Astrocyte of the hippocampus (primary cell): ENCODE data around the gene MMP23B.
"Not testable (repeated sequence)": the region's sequence is repeated elsewhere in the genome, so short reads cannot be mapped to it uniquely, and the experiment has no call there.

Experiments used
- DNase-seq: peaks from one replicate; pipeline ENCODE4 v3.0.0; 2011; ENCODE audit warnings: low read depth, low spot score

MMP23B gene

DNA sequence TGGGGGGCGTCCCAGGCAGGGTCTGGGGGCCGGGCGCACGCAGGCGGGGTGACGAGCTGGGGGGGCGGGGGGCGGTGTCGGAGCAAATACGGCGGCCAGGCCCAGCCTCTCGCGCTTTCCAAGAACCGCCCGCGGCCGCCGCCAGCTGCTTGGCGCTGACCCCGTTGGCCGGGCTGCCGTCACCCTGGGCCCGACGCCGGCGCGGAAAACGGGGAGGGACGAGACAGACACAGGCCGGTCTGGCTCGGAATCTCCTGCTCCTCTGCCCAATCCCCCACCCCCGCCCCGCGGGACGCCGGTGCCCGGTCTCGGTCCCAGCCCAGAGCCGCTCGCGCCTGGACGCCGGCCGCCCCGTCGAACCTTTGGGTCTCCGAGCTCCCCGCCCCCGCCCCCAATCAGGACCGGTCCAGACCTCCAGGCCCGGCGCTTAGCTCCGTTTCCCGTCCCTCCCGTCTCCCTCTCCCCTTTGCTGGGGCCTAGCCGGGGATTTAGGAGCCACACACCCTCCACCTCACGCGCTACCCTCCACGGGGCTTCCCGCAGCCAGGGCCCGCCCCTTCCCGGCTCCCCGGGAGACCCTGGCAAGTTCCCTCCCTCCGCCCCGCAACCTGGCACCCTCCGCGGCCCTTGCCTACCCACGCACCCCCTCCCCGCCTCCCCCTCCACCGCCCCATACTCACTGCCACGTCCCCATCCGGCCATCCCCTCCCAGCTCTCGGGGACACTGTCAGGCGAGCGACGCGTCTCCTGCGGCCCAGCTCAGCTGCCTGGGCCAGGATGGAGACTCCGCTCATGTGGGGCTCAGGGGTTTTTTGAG lies 800 bp upstream of the MMP23B start:
- DNase-seq, result peak; percentile 55

DNA sequence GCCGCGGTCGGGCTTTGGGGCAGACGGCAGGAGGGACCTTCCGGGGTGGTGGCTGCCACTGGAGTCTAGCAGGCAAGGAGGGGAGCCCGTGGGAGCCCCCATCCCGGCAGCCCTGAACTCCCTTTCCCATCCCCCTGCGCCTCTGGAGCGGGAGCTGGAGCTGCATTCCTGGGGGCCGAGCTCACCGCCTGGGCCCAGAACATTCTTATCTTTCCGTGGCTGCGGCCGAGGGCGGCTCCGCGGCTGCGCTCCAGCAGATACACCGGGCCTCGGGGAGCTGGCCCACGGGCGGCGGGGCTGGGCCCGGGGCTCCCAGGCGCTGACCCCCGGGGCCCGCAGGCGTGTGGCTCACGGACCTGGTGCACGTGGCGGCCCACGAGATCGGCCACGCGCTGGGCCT lies 1.4 kb downstream of the MMP23B start:
- not testable (repeated sequence) for DNase-seq

DNA sequence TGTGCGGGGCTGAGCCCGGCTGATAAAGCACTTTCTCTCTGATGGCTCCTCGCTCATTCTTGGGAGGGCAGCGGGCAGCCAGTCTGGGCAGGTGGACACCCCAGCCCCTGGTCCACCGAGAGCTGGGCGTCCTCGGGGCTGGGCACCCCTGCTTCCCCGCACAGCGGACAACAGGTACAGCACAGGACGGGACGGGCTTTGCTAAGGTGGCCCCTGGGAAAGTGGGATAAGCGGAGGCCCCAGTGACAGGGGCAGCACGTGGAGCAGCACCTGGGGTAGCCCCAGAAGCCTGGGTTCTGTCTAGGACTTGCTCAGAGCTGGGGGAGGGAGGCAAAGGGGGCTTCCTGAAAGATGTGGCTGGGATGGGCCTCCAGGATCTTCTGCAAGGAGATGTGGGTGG lies 2.6 kb downstream of the MMP23B start:
- DNase-seq, result not testable (repeated sequence)

DNA sequence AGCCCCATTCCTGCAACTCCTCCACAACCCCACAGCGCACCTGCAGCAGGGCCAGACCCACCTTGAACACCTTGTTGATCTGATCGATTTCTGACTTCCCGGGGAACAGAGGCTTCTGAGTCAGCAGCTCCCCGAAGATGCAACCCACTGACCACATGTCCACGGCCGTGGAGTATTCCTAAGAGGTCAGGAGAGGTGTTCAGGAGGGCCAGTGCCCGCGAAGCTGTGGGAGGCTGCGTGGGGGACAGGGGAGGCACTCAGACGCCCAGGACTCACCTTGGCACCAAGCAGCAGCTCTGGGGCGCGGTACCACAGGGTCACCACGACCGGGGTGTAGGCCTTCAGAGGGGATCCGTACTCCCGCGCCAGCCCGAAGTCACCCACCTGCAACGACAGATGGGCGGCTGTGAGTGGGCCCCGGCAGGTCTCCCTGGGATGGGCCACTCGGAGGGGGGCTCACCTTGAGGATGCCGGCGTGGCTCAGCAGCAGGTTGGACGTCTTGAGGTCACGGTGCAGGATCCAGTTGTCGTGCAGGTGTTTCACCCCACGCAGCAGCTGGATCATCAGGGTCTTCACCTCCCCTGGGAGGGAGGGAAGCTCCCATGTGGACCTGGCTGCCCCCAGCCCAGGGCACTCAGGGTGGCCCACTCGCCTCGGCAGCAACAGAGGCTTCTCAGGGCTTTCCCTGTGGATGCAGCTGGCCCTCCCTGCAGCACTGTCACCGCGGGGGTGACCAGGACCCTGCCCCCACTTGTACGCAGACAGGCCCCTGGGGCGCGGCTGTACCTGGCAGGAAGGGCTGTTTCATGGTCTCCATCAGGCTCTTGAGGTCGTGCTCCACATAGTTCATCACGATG lies 4.9 kb downstream of the MMP23B start:
- DNase-seq, result not testable (repeated sequence)

DNA sequence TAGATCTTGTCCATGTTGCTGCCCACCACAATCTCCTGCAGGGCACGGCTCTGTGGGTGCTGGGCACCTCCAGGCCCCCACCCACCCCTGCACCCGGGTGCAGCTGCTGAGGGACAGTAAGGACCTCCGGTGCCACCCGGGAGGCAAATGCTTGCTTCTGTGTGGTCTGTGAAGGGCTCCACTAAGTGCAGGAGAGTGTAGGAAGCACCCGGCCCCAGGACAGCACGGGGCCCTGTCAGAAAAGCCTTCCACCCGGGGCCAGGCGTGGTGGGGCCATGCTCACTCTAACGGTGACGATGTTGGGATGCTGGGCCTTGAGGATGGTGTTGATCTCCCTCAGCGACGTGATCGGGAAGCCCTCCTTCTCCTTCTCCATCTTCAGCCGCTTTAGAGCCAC lies 5.5 kb downstream of the MMP23B start:
- not testable (repeated sequence) for DNase-seq

DNA sequence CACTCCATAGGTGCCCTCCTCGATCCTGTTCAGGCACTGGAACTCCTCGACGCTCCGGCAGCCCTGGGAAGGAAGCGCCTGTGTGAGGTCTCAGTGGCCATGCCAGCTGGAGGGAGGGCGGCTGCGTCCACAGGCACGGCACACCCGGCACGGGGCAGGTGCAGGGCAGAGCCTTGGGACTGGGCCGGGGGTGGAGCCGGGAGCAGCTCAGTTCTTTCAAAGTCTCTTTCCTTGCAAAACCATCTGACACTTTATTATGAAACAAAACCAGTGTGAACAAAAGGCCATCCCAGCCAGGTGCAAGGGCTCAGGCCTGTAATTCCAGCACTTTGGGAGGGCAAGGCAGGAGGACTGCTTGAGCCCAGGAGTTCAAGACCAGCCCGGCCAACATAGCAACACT lies 6.6 kb downstream of the MMP23B start:
- not testable (repeated sequence) for DNase-seq

DNA sequence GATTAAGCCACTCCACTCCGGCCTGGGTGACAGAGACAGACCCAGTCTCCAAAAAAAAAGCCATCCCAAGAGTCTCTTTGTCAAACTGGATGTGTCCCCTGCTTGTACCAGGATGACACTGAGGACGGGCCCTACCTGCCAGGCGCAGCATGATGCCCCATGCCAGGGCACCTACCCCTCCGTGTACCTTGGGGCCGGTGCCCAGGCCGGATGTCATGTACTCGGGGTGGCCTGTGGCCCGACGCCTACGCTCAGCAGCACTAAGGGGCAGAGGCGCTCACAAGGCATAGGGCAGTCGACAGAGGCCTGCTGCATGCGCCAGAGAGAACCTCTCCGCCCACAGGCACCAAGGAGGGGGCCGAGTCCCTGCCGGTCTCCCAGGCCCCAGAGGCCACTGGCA lies 7.4 kb downstream of the MMP23B start:
- not testable (repeated sequence) for DNase-seq

DNA sequence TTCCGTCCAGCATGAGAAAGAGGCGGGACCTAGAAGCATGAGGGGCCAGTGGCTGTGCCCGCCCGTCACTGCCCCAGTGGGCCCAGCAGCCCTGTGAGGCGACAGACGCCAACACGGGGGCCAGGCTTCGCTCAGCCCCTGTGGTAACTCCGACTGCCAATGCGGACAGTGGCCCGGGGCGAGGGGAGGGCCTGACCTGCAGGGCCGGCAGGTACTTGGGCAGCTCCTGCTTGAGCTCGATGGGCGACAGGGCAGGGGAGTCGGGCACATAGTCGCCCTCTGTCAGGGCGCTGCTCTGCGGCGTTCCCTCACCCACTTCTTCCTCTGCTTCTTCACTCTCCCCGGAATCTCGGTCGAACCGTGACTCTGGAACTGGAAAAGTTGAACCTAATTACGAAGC lies 8.1 kb downstream of the MMP23B start:
- DNase-seq, result not testable (repeated sequence)

DNA sequence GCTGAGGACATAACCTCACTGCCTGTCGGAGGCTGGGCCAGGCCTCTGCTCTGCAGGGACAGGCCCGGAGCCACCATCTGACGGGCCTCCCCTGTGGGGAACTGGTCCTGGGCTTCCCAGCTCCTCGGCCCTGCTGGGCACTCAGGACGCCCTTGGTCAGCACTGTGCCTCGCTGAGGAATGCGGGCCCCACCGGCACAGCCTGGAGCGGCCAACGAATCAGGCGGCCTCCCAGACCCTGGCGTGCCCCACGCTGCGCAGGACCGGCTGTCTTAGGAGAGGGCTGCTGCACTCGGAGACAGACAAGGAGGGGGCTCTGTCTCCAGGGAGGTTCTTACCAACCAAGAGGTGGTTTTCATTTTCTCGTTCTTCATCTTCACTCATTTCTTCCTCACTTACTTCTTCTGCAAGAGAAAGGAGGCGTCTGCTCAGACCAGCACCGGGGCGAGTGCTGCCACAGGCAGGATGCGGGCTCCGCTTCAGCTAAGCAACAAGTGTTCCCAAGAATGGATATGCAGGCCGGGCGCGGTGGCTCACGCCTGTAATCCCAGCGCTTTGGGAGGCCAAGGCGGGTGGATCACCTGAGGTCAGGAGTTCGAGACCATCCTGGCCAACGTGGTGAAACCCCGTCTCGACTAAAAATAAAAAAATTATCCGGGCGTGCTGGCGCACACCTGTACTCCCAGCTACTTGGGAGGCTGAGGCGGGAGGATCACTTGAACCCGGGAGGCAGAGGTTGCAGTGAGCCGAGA lies 8.9 kb downstream of the MMP23B start:
- DNase-seq, result not testable (repeated sequence)

DNA sequence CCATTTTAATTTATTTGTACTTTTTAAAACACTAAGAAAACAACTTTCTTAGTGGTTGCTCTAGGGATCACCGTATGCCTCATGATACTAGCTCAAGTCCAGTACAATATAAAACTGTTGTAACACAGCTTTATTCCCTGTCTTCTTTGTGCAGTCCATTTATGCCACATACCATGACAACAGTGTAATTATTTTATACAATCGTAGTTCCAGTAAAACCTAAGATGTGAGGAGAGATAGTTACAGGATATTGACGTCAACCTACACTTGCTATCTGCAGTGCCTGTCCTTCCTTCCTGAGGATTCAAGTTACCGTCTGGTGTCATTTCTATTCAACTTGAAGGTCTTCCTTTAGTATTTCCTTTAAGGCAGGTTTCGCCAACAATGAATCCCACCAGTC lies 14.4 kb downstream of the MMP23B start:
- DNase-seq, result not testable (repeated sequence)

DNA sequence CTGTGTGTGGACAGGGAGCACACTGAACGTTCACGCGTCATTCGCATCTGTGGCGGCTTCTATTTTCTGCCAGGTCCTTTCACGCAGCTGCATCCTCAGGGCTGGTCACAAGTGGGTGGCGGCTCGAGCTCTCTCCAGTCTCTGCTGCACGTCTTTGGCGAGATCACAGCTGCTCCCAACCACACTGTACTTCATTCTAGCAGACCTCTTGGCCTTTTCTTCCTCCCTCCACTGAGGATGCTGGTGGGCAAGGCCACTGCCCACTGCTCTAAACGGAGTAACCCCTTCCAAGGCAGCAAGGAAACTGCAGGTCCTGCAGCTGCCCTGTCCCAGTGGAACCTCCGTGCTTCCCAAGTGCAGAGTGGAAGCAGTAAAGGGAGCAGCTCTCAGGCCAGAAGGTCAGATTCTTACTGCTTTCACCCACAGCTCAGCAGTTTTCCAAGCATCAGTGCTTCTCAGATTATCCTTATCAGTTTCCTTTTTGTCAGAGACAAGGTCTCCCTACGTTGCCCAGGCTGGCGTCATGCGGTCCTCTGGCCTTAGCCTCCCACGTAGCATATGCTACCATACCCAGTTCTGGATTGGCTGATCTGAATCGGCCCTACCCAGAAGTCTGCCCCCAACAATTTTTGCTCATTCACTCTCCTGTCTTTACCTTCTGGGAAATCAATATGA lies 15.7 kb downstream of the MMP23B start:
- DNase-seq, result not testable (repeated sequence)

DNA sequence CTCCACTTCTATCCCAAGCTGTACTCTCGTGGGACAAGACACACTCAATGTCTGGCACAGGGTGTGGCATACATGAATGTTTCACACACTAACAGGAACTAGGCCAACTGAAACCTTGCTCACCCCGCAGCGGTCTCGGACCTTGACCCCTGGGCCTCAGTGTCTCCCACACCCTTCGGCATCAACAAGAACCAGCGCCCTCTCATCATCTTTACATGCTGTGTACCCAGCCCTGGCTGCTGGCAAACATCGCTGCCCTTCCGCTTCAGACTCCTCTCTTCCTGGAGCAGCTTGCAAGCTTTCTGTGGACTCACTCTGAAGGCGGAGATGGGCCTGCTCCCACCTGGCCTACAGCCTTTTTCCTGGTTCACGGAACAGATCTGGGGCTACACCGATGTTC lies 16.3 kb downstream of the MMP23B start:
- DNase-seq, result not testable (repeated sequence)

DNA sequence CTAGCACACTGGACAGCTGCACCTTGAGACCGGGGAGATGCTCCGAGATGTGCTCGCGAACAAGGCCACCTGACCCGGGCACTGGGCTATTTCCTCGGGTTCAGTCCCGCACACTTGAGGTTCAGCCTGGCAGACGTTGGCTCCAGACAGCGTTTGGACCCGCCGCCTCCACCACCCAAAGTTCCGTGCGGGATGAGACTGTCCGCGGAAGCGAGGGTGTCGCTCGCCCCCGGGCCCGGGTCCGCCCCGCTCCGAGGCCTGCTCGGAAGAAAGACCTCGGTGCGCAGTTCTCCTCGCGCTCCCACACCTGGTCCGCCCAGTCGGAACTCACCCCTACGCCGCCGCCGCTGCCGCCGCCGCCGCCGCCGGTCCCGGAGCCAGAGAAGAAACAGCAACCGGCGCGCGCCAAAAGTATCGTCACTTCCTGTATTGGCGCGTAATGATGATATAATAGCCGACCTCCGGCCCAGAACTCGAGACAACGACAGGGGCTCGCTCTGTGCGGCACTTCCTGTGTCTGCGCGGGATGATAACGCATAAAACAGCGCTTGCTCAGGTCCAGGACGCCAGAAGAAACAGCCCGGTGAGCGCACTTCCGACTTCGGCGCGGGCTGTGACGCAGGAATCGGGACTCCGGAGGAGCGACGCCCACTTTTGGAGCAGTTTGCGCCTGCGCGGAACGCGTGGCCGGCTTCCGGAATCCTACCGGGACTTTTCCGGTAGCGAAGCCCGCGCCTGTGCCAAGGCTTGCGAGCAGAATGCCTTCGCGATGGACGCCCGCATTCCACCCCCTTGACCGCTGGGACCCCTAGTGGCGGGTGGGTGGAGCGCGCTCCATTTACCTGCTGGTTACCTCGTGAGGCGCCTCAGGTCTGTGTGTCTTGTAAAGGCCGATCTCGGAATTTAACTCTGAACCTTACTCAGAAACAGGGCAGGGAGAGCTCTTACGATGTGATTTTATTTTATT lies 26.9 kb downstream of the MMP23B start, which contains the start of gene CDK11B:
Gene CDK11B, minus strand, starts transcription at position 422 of the 967 bp plus-strand sequence. CDS start 1,519 bp downstream, outside the sequence.
- peak; percentile 98 for DNase-seq

DNA sequence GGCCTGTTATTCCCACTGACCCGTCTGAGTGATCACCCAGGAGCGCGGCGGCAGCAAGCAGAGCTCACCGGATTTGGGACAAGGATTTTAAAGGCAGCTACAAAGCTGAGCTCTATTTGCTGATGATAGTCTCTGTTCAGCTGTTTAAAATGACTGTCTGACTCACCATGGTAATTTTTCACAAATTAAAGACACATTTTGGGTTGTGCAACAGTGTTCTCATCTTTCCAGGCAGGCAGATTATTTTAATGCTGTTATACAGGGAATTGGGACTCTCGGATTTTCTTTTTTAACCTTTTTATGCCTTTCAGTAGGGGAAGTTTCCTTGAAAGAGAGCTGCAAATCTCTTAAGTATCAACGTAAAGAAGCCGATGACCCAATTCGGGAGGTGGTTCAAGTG lies 30.4 kb downstream of the MMP23B start:
- DNase-seq, result not testable (repeated sequence)

DNA sequence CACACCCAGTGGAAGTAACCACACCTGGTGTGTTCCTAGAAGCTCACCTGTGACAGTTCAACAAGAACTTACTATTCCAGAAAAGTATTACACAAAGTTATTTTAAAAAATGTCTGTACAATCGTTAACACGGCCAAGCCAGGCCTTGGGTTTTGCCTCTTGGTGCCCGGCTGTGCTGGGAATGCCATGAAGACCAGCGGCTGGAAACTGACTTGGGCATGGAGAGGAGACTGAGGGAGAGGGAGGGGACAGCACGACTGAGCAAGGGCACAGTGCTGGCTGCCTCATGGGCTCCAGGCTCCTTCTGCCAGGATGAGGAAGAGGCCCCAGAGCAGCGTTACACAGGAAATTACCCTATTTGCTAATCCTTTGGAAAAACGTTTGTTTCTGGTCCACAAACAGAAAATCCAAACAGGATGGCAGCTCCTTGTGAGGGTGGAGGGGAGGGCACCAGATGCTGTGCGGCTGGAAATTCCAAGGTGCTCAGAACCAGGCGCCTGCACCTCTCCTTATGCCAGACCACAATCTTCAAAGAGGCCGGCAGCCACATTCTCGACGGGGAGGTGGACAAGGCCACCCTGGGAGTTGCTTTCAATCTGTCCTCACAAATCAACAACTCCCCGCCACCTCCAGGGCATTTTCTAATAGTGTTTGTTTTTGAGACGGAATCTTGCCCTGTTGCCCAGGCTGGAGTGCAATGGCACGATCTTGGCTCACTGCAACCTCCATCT lies 31.0 kb downstream of the MMP23B start:
- DNase-seq, result peak; percentile 23

DNA sequence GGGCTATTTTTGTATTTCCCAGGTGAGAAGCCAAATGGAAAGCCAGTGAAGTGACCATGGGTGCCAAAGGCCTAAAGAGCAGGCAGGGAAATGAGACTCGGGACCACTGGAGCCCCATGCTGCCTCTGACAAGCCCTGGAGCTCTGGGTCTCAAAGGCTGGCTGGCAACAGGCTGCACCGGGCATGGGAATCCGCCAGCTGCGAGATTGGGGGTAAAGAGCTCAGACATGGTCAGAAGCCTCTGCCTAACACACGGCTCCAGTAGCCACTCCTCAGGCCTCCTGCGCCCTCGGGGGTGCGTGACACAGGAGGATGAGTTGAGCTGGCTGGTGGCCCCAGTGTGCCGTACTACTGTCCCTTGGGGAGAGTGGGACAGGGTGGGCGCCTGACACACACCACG lies 32.3 kb downstream of the MMP23B start:
- not testable (repeated sequence) for DNase-seq

DNA sequence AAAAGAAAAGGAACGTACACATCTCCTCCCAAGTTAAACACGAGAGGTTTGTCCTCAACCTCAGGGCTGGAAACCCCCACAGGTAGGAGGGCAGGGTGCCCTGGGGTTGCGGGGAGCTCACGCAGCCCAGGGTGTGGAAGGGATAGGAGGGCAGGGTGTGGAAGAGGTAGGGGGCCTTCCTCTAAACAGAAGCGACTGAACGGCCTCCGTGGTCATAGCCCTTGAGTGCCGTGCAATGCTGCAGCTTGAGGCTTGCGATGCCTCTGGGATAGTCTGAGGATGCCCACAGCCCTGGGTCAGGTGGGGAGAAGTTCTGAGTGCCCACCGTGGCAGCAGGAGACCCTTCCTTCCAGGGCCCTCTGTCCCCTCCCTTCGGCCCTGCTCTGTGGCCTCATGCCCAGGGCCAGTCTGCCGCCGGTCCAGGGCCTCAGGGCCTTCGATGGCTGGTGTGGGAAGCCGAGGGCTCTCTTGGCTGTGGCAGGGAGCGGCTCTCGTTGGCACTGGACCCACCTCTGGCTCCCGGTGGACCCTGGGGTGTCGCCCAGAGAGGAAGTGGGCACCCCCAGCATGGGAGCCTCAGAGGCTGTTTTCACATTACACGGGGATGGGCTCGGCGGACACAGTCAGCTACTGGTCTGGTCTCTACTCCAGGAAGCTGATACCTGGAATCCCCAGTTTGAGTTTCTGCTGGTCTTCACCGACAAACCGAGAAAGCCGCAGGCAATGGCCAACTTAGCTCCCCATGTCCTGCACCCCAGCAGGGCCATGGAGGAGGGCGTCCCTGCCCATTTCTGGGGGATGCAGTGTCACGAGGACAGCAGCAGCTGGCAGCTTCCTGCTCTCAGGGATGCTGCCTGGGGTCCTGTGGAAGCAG lies 33.2 kb downstream of the MMP23B start:
- DNase-seq, result no peak

DNA sequence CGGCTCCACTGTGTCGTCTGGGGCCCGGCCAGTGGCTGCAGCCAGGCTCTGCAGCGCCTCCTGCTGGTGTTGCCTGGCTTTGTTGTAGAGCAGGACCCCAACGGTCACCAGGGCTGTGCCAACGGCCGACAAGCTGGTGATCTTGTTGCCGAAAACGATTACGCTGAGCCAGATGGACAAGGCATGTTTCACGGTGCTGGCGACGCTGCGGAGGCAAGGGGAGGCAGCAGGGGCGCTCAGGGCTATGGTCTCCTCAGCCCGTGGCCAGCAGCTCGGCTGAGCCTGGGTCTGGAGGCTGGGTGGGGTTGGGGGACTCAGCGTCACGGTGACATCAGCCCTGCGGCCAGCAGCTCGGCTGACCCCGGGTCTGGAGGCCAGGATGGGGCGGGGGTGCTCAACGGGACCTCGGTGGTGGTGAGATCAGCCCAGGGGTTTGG lies 33.9 kb downstream of the MMP23B start:
- no peak for DNase-seq
